Muscle of arm (tissue), 12 donors: ENCODE results near the gene DOCK9. TPM values are rescaled to one million over a fixed set of nuclear protein-coding genes. Genes with fewer than 3 reads are reported as not detected.

Experiments used
- polyA plus RNA-seq, 12 donors: library from polyadenylated mRNA; unstranded; fragments of 120-200 nt; gene quantifications; one replicate each; pipeline ENCODE4 v1.2.1, GENCODE V29; 2013; ENCODE audit not compliant: insufficient read length in 12 of 12

The DOCK9 gene
- polyA plus RNA-seq, 12 donors = 82.7 to 152 (median 108) TPM; not detected in 1

Other genes starting within 250 kb of the DOCK9 start
- 10 to 100 TPM in 1 of 12 donors, 1 to 10 TPM in 1, under 1 TPM in 7, not detected in 3; 0.05 to 31.5 (median 0.16) TPM for gene SLC15A1, start 225.4 kb downstream of the DOCK9 start, polyA plus RNA-seq
- 100 to 1,000 TPM in 1 of 12 donors, 10 to 100 TPM in 10, not detected in 1; 55.0 to 125 (median 89.2) TPM for gene UBAC2, start 222.8 kb upstream of the DOCK9 start, polyA plus RNA-seq